CD14-positive monocyte (primary cell): ENCODE data around the gene PDCL3. TPM values are rescaled to one million over a fixed set of nuclear protein-coding genes. Genes with fewer than 3 reads are reported as not detected.

Experiments
- DNase-seq, 3 donors: peaks; one replicate each; pipeline ENCODE4 v3.0.0-alpha.2; 2011 to 2022
- H2AFZ ChIP-seq: 2 replicates; pipeline ENCODE4 v1.6.0; 2012; ENCODE audit warnings: mild to moderate bottlenecking, low read depth, low read length, inconsistent platforms; ENCODE audit not compliant: insufficient read depth, poor library complexity, severe bottlenecking
- H3K27ac ChIP-seq, 2 donors: 1 replicate in 1 of 2; 2 replicates in 1 of 2; pipeline ENCODE4 v1.5.1; 2012 to 2013; ENCODE audit warnings: low read length in 2 of 2, control low read depth in 1 of 2, inconsistent platforms in 1 of 2, low read depth in 1 of 2, mild to moderate bottlenecking in 1 of 2
- H3K27me3 ChIP-seq, 2 donors: one replicate each; pipeline versions ENCODE4 v1.6.0 to v1.6.1; 2011 to 2013; ENCODE audit warnings: low read length in 2 of 2; ENCODE audit not compliant: control insufficient read depth in 2 of 2, insufficient read depth in 2 of 2
- H3K36me3 ChIP-seq, 2 donors: replicated peaks in 1 of 2; 1 replicate in 1 of 2; 2 replicates in 1 of 2; pipeline versions ENCODE4 v1.5.1 to v1.6.1; 2012 to 2013; ENCODE audit warnings: low read length in 2 of 2, control low read depth in 1 of 2, inconsistent platforms in 1 of 2, mild to moderate bottlenecking in 1 of 2; ENCODE audit not compliant: insufficient read depth in 2 of 2, control insufficient read depth in 1 of 2
- H3K4me1 ChIP-seq, 2 donors: 1 replicate in 1 of 2; 2 replicates in 1 of 2; pipeline versions ENCODE4 v1.5.1 to v1.6.1; 2012 to 2013; ENCODE audit warnings: low read length in 2 of 2, control low read depth in 1 of 2, inconsistent platforms in 1 of 2, mild to moderate bottlenecking in 1 of 2, moderate library complexity in 1 of 2; ENCODE audit not compliant: insufficient read depth in 2 of 2, control insufficient read depth in 1 of 2
- H3K4me2 ChIP-seq: replicated peaks from 2 replicates; pipeline ENCODE3; 2012; ENCODE audit warnings: low read length, moderate library complexity, mild to moderate bottlenecking; ENCODE audit not compliant: poor library complexity, severe bottlenecking; ENCODE audit errors: extremely low read depth
- H3K4me3 ChIP-seq, 3 experiments: fragments of 200-600 bp in 1 of 3; sonication (generic) in 1 of 3; replicated peaks in 1 of 3; 1 replicate in 2 of 3; 2 replicates in 1 of 3; pipeline ENCODE4 v1.5.1; 2011 to 2013; ENCODE audit warnings: low read length in 3 of 3, mild to moderate bottlenecking in 3 of 3, control low read depth in 2 of 3, low read depth in 2 of 3, inconsistent platforms in 1 of 3, moderate library complexity in 1 of 3
- H3K79me2 ChIP-seq: 2 replicates; pipeline ENCODE4 v1.6.0; 2012; ENCODE audit warnings: mild to moderate bottlenecking, control low read depth, inconsistent platforms, low read length, moderate library complexity; ENCODE audit not compliant: insufficient read depth
- H3K9ac ChIP-seq: 2 replicates; pipeline ENCODE4 v1.6.0; 2017; ENCODE audit warnings: low read length, mild to moderate bottlenecking; ENCODE audit not compliant: insufficient read depth, poor library complexity, severe bottlenecking
- H3K9me3 ChIP-seq, 2 donors: replicated peaks in 1 of 2; 1 replicate in 1 of 2; 2 replicates in 1 of 2; pipeline versions ENCODE4 v1.5.1 to v1.6.1; 2012 to 2013; ENCODE audit warnings: low read length in 2 of 2, control low read depth in 1 of 2; ENCODE audit not compliant: control insufficient read depth in 1 of 2, insufficient read depth in 1 of 2
- H4K20me1 ChIP-seq: 2 replicates; pipeline ENCODE4 v1.6.0; 2012; ENCODE audit warnings: mild to moderate bottlenecking, low read length, control low read depth, moderate library complexity; ENCODE audit not compliant: insufficient read depth
- H3K27ac Mint-ChIP-seq, 7 donors: one replicate each; pipeline ENCODE4 v1.8.0; 2020; ENCODE audit warnings: mild to moderate bottlenecking in 7 of 7, mixed read lengths in 7 of 7, moderate library complexity in 6 of 7, inconsistent platforms in 2 of 7
- H3K27me3 Mint-ChIP-seq, 3 donors: one replicate each; pipeline ENCODE4 v1.8.0; 2021 to 2022; ENCODE audit warnings: low read depth in 3 of 3, mild to moderate bottlenecking in 3 of 3, mixed read lengths in 3 of 3, moderate library complexity in 3 of 3, inconsistent platforms in 1 of 3
- H3K36me3 Mint-ChIP-seq, 2 donors: one replicate each; pipeline ENCODE4 v1.8.0; 2020; ENCODE audit warnings: mixed read lengths in 2 of 2, inconsistent platforms in 1 of 2, mild to moderate bottlenecking in 1 of 2
- H3K4me1 Mint-ChIP-seq: one replicate; pipeline ENCODE4 v1.8.0; 2020; ENCODE audit warnings: mild to moderate bottlenecking, mixed read lengths
- H3K4me3 Mint-ChIP-seq, 2 donors: one replicate each; pipeline ENCODE4 v1.8.0; 2020; ENCODE audit warnings: mild to moderate bottlenecking in 2 of 2, mixed read lengths in 2 of 2, moderate library complexity in 1 of 2
- H3K9me3 Mint-ChIP-seq, 7 donors: one replicate each; pipeline ENCODE4 v1.8.0; 2020 to 2022; ENCODE audit warnings: mixed read lengths in 7 of 7, mild to moderate bottlenecking in 6 of 7, moderate library complexity in 6 of 7, inconsistent platforms in 2 of 7
- WGBS: methylation state at CpG from one replicate; pipeline ENCODE4 v1.1.5; 2013; ENCODE audit warnings: missing lambda C conversion rate; ENCODE audit not compliant: insufficient coverage; 5-methylcytosine and 5-hydroxymethylcytosine counted together
- intact Hi-C, 2 donors: fragments of 100-400 bp; cut with micrococcal nuclease; formaldehyde crosslinking; loops; one replicate each; pipeline versions ENCODE4 v1.15.0 to v1.15.1; 2023
- polyA plus RNA-seq, 3 donors: library from polyadenylated mRNA; depleted of rRNA in 1 of 3; unstranded in 2 of 3; stranded (reverse) in 1 of 3; fragments of 300-500 nt in 2 of 3; fragments of >200 nt in 1 of 3; fragmentation: Illumina TruSeq in 2 of 3; gene quantifications; 1 replicate in 2 of 3; 2 replicates in 1 of 3; pipeline ENCODE4 v1.2.3, GENCODE V29; 2012 to 2021
- TF ChIP-seq, protein P1 (sequence below): fragments of 200-600 bp; IDR thresholded peaks from one replicate; pipeline ENCODE4 v1.8.0; 2022; ENCODE audit warnings: antibody characterized with exemption, mild to moderate bottlenecking

Gene PDCL3
- polyA plus RNA-seq, 3 donors, result 15.9 to 28.4 (median 24.8) TPM

DNA sequence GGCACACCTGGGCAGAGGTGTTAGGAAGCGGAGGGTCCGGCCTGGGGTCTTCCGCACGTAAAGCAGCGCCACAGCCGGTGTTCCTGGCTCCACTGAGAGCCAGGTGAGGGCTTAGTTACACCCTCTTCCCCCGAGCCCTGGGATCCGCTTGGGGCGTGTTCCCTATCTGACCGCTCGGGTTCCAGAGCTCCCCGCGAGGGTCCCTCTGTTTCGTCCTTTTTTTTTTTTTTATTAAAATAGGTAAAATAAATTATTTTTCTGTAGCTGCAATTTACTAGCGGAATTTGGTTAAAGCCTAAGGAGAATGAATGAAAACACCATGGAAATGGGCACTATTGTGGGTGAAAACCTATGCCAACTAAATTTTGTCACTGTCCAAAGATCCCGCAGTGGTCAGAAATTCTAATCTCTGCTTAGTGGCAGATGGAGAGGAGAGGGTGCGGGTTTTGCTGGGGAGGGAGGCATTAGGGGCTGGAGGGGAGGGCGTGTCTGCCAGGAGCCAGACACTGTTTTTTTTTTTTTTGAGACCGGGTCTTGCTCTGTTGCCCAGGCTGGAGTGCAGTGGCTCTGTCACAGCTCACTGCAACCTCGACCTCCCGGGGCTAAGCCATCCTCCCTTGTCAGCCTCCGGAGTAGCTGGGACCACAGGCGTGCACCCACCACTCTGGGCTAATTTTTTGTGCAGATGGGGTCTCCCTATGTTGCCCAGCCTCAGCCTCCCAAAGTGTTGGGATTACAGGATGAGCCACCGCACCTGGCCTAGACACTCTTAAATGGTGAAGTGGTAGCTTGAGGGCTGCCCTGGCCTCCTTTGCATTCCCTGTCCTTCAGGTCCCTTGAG is 834 bp downstream of the PDCL3 start:
- Histone ChIP-seq H3K27me3 (no peaks in the 10 kb centered on the region), H3K9ac (peak overlapping the region; percentile 92), H3K79me2 (peaks cover 26% of the 10 kb centered on the region), H3K4me2 (peak overlapping the region; percentile 95), H2AFZ (peak overlapping the region; percentile 99), H3K9me3 (no peaks in the 10 kb centered on the region), H3K36me3 (peaks cover 12 to 26% of the 10 kb centered on the region in 2 donors), H3K27ac (peak overlapping the region; percentile 87 to 92), H4K20me1 (no peaks in the 10 kb centered on the region), H3K4me3 (peak overlapping the region; percentile 72 to 95 (median 88)), H3K4me1 (peaks cover 15 to 25% of the 10 kb centered on the region in 2 donors)
- H3K36me3 Mint-ChIP-seq, result peaks cover 27 to 28% of the 10 kb centered on the region in 2 donors
- H3K27ac Mint-ChIP-seq, result peak overlapping the region; percentile 83 to 97 (median 91)
- peak overlapping the region; percentile 86 to 92 for H3K4me3 Mint-ChIP-seq
- no peak for DNase-seq
- TF ChIP-seq, protein P1, sequence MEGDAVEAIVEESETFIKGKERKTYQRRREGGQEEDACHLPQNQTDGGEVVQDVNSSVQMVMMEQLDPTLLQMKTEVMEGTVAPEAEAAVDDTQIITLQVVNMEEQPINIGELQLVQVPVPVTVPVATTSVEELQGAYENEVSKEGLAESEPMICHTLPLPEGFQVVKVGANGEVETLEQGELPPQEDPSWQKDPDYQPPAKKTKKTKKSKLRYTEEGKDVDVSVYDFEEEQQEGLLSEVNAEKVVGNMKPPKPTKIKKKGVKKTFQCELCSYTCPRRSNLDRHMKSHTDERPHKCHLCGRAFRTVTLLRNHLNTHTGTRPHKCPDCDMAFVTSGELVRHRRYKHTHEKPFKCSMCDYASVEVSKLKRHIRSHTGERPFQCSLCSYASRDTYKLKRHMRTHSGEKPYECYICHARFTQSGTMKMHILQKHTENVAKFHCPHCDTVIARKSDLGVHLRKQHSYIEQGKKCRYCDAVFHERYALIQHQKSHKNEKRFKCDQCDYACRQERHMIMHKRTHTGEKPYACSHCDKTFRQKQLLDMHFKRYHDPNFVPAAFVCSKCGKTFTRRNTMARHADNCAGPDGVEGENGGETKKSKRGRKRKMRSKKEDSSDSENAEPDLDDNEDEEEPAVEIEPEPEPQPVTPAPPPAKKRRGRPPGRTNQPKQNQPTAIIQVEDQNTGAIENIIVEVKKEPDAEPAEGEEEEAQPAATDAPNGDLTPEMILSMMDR, result no peak
- no peaks in the 10 kb centered on the region for H3K9me3 Mint-ChIP-seq
- intact Hi-C loops, result no loop called here
- peaks cover 23% of the 10 kb centered on the region for H3K4me1 Mint-ChIP-seq
- WGBS, result 37% methylated on average over 14 of the region's 24 CpGs
- peaks cover 0 to 2% (median 0%) of the 10 kb centered on the region in 3 donors for H3K27me3 Mint-ChIP-seq

GRCh38 chr2:100568989-100569388 is 6.2 kb downstream of the PDCL3 start:
- no peak overlapping the region for H3K27ac ChIP-seq
- 80% methylated on average over 1 of the region's 6 CpGs for WGBS
- no peak overlapping the region for H3K9ac ChIP-seq
- H3K27me3 ChIP-seq, result no peaks in the 10 kb centered on the region
- H3K4me1 Mint-ChIP-seq, result peaks cover 12% of the 10 kb centered on the region
- DNase-seq, result no peak
- intact Hi-C loops, result no loop called here
- H2AFZ ChIP-seq, result no peak overlapping the region
- H3K4me2 ChIP-seq, result no peak overlapping the region
- H3K9me3 ChIP-seq, result no peaks in the 10 kb centered on the region
- TF ChIP-seq, protein P1, result no peak
- no peak overlapping the region for H3K4me3 ChIP-seq
- no peaks in the 10 kb centered on the region for H4K20me1 ChIP-seq
- peaks cover 6 to 15% of the 10 kb centered on the region in 2 donors for H3K4me1 ChIP-seq
- H3K27me3 Mint-ChIP-seq, result no peaks in the 10 kb centered on the region
- peaks cover 24 to 67% of the 10 kb centered on the region in 2 donors for H3K36me3 ChIP-seq
- no peak overlapping the region for H3K27ac Mint-ChIP-seq
- peaks cover 16% of the 10 kb centered on the region for H3K79me2 ChIP-seq
- no peaks in the 10 kb centered on the region for H3K9me3 Mint-ChIP-seq
- H3K4me3 Mint-ChIP-seq, result no peak overlapping the region
- peaks cover 59 to 60% of the 10 kb centered on the region in 2 donors for H3K36me3 Mint-ChIP-seq
